Thyroid gland (tissue), 4 donors: ENCODE measurements around the gene ST6GALNAC2. TPM values are rescaled to one million over a fixed set of nuclear protein-coding genes. Genes with fewer than 3 reads are reported as not detected.
A peak's percentile ranks its signal among the peaks of the same experiment; 100 is the strongest.

Experiments used
- DNase-seq, 2 donors: peaks; one replicate each; pipeline ENCODE4 v3.0.0-alpha.2; 2019
- H3K27ac ChIP-seq, 3 donors: fragments of 200-600 bp; sonication (generic); 1 replicate in 2 of 3; 2 replicates in 1 of 3; pipeline ENCODE4 v1.5.1; 2016 to 2019; ENCODE audit warnings: mild to moderate bottlenecking in 1 of 3, moderate library complexity in 1 of 3
- H3K27me3 ChIP-seq: fragments of 200-600 bp; sonication (generic); one replicate; pipeline ENCODE4 v1.5.1; 2019
- H3K36me3 ChIP-seq, 2 donors: fragments of 200-600 bp; sonication (generic); one replicate each; pipeline ENCODE4 v1.5.1; 2016 to 2019
- H3K4me1 ChIP-seq, 2 donors: fragments of 200-600 bp; sonication (generic); one replicate each; pipeline ENCODE4 v1.5.1; 2017 to 2019
- H3K4me3 ChIP-seq, 3 donors: fragments of 200-600 bp; sonication (generic); replicated peaks in 1 of 3; 1 replicate in 2 of 3; 2 replicates in 1 of 3; pipeline ENCODE4 v1.5.1; 2016; ENCODE audit warnings: mild to moderate bottlenecking in 1 of 3
- H3K9me3 ChIP-seq: fragments of 200-600 bp; sonication (generic); one replicate; pipeline ENCODE4 v1.5.1; 2017
- CTCF ChIP-seq, 6 experiments: fragments of 200-600 bp in 3 of 6; fragments of 450-650 bp in 3 of 6; sonication (generic) in 3 of 6; IDR thresholded peaks; one replicate each; pipeline ENCODE4 v1.5.1; 2016 to 2019; ENCODE audit warnings: antibody characterized with exemption in 6 of 6, mild to moderate bottlenecking in 2 of 6, inconsistent platforms in 1 of 6, moderate library complexity in 1 of 6
- POLR2A ChIP-seq, 2 donors: fragments of 450-650 bp; IDR thresholded peaks; one replicate each; pipeline ENCODE4 v1.6.1; 2017; ENCODE audit warnings: antibody characterized with exemption in 2 of 2, mild to moderate bottlenecking in 2 of 2, moderate library complexity in 1 of 2
- WGBS, 2 donors: methylation state at CpG; one replicate each; pipeline ENCODE4 v1.1.5; 2017; 5-methylcytosine and 5-hydroxymethylcytosine counted together
- intact Hi-C: fragments of 100-400 bp; cut with DNase I; formaldehyde crosslinking; loops from one replicate; pipeline ENCODE4 v1.15.1; 2023
- total RNA-seq, 4 donors: library from RNA; depleted of rRNA; stranded (reverse); fragments of >200 nt; gene quantifications; one replicate each; pipeline ENCODE4 v1.2.3, GENCODE V29; 2016

The ST6GALNAC2 gene
- total RNA-seq, 4 donors from 2014 or later: 32.7 to 65.4 (median 42.6) TPM

GRCh38 chr17:76570457-76570856 is 15.2 kb downstream of the ST6GALNAC2 start:
- Histone ChIP-seq H3K27ac (peak overlapping the region; percentile 83 to 93 (median 92)), H3K27me3 (no peaks in the 10 kb centered on the region), H3K9me3 (no peaks in the 10 kb centered on the region), H3K4me1 (peaks cover 58 to 61% of the 10 kb centered on the region in 2 donors), H3K4me3 (no peak overlapping the region), H3K36me3 (no peaks in the 10 kb centered on the region)
- 91 to 93% methylated on average over 7 of the region's 7 CpGs for WGBS, 2 donors
- DNase-seq: no peak
- intact Hi-C loops: no loop called here
- TF ChIP-seq CTCF (IDR thresholded peaks at IDR 0.05) (no peak), POLR2A (IDR thresholded peaks at IDR 0.05) (no peak)

GRCh38 chr17:76569607-76570279 is 15.9 kb downstream of the ST6GALNAC2 start:
- no peak overlapping the region for H3K4me3 ChIP-seq
- H3K36me3 ChIP-seq: no peaks in the 10 kb centered on the region
- intact Hi-C loops: no loop called here
- peak overlapping the region; percentile 83 to 93 (median 92) for H3K27ac ChIP-seq
- 33 to 35% methylated on average over 12 to 18 of the region's 18 CpGs for WGBS, 2 donors
- no peaks in the 10 kb centered on the region for H3K9me3 ChIP-seq
- H3K4me1 ChIP-seq: peaks cover 60 to 66% of the 10 kb centered on the region in 2 donors
- no peaks in the 10 kb centered on the region for H3K27me3 ChIP-seq
- peak in 1 of 6 experiments; percentile 7 for TF ChIP-seq CTCF (IDR thresholded peaks at IDR 0.05)
- TF ChIP-seq POLR2A (IDR thresholded peaks at IDR 0.05): peak in 1 of 2 donors; percentile 86
- DNase-seq: peak; percentile 97

- WGBS, 2 donors: 71 to 73% methylated on average over 17 to 18 of the region's 19 CpGs
- peak overlapping the region; percentile 81 to 95 (median 92) for H3K27ac ChIP-seq
- no peak for DNase-seq
- peaks cover 0 to under 1% of the 10 kb centered on the region in 2 donors for H3K36me3 ChIP-seq
- H3K4me1 ChIP-seq: peaks cover 60 to 66% of the 10 kb centered on the region in 2 donors
- H3K9me3 ChIP-seq: no peaks in the 10 kb centered on the region
- no peaks in the 10 kb centered on the region for H3K27me3 ChIP-seq
- no peak overlapping the region for H3K4me3 ChIP-seq
- intact Hi-C loops: no loop called here
- TF ChIP-seq CTCF (IDR thresholded peaks at IDR 0.05): no peak
- TF ChIP-seq POLR2A (IDR thresholded peaks at IDR 0.05): no peak
Observed at GRCh38 chr17:76568811-76569221, 16.8 kb downstream of the ST6GALNAC2 start.

GRCh38 chr17:76567634-76568432 is 17.8 kb downstream of the ST6GALNAC2 start:
- 48 to 52% methylated on average over 13 of the region's 14 CpGs for WGBS, 2 donors
- H3K27me3 ChIP-seq: no peaks in the 10 kb centered on the region
- H3K27ac ChIP-seq: peak overlapping the region; percentile 81 to 95 (median 92)
- TF ChIP-seq CTCF (IDR thresholded peaks at IDR 0.05) (no peak), POLR2A (IDR thresholded peaks at IDR 0.05) (peak; percentile 17 to 48)
- DNase-seq: peak; percentile 90 to 92
- H3K36me3 ChIP-seq: peaks cover 0 to 7% of the 10 kb centered on the region in 2 donors
- intact Hi-C loops: no loop called here
- H3K9me3 ChIP-seq: no peaks in the 10 kb centered on the region
- no peak overlapping the region for H3K4me3 ChIP-seq
- peaks cover 60 to 66% of the 10 kb centered on the region in 2 donors for H3K4me1 ChIP-seq
